HG03103 (cell line): ENCODE data around the gene DTX1.

Experiments
- ATAC-seq: cut with Tn5 transposase; IDR thresholded peaks from one replicate; pipeline ENCODE4 v1.9.1; 2021; ENCODE audit warnings: low read depth; ENCODE audit not compliant: unreplicated experiment

Gene DTX1

DNA sequence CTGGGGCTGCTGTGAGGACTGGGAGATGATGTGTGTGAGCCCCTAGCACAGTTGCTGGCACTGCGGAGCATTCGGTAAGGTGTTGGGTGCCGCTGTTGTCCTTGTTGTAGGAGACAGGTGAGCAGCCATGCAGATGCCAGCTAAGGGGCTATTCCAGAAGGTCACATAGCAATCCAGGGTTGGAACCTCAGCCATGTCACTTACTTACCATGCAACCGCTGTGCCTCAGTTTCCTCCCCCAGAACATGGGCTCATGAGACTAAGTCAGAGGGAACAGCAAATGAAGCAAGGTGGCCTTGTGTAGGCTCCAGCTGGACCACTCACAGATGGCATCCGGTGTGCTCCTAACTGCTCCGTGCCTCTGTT is 13.2 kb downstream of the DTX1 start:
- no peak for ATAC-seq

DNA sequence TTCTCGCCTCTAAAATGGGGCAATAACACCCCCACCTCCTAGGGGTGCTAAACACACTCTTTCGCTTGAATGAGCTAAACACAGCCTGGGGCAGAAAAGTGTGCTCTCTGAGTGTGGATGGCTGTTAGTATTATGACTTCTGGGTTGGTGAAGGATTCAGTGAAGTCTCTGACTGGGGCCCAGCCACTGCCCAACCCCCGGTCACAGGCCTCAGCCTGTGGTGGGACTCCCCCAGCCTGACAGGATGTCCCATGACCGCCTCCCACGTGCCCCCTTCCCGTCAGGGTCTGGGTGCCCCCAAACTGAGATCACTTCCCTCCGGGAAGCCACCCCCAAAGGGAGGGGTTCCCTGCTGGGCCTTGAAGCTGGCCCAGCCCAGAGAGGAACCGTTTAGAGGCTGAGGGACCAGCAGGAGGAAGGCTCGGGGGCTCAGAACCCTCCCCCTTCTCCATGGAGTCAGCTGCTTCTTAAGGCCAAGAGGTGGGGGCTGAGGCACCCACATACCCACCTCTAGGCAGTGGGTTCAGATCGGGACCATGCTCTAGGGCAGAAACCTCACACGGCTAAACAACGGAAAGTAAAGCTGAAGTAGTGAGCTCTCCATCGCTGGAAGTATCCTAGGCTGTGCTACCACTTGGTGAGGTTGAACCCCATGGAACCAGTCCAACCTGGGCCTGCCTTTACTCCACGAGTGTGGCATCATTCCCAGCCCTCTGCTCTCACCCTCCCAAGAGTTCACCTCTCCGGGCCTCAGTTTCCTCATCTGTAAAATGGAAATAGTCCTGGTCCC is 13.8 kb downstream of the DTX1 start:
- no peak for ATAC-seq

DNA sequence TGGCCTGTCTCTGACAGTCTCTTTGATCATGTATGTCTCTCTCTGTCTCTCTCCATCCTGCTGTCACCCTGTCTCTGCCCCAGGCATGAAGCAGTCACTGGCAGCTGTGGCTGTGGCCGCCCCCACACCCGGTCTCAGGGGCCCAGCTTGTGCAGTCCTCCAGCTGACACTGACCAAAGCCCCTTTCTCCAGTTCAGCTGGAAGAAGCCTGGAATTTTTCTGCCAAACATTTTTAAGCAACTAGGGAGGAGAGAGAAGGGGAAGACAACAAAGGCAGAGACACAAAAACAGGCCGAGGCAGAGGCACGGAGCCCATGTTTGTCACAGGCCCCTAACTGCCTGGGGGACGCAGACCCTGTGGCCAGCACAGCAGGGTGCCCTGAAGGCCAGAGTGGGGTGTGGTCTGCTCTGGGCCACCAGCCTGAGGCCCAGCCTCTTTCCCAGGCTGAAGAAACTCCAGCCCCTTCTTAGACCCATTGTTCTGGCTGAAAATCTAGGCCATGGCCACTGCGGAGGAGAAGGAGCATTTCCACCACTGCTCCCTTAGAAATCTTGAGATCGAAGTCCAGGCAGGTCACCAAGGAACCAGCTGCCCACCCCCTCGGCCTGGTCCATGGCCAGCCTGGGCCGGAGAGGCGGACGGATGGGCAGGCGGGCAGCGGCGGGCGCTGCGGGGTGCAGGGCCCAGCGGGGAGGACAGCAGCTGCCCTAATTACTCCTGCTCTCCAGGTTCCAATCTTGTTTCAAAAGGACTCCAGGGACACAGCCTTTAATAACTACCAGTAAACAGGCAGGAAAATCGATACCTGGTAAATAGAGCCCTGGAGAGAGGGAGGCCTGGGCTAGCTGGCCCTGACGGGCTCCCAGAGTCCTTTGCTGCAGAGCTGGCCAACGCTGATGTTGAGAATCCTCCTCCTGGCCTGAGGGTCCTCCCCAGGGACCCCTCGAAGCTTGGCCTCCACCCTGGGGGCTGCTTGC is 14.9 kb downstream of the DTX1 start:
- ATAC-seq, result no peak

DNA sequence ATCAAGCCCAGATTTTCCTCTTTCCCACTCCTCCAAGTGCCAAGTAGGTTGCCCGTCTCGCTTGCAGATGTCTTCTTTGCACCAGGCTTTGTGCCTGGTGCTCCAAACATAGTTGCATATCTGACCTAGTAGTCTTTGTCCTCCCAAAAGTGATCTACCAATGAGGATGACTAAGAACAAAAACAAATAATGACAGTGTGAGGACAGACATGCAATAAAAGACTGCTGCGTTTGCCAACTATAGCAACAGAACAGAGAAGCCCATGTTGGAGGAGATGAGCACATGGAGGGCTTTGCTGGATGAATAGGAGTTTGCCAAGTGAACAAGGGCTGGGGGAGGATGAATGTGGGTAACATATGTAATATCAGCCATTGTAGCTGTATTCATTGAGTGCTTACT is 15.6 kb downstream of the DTX1 start:
- ATAC-seq, result no peak

DNA sequence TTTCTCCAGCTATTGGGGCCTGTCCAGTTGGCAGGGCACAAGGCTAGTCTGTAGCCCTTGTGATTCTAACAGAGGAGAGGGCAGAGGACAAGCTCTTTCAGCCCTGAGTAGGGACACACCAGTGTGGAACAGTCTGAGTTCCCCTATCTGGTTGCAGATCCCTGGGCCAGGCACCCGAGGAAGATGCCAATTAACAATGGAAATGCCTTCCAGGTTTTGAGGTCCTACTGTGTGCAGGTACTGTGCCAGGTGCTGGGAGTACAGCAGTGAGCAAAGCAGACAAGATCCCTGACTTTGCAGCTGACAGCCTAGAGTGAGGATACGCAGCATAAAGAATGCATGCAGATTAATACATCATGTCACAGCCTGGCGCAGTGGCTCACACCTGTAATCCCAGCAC is 17.1 kb downstream of the DTX1 start:
- no peak for ATAC-seq

DNA sequence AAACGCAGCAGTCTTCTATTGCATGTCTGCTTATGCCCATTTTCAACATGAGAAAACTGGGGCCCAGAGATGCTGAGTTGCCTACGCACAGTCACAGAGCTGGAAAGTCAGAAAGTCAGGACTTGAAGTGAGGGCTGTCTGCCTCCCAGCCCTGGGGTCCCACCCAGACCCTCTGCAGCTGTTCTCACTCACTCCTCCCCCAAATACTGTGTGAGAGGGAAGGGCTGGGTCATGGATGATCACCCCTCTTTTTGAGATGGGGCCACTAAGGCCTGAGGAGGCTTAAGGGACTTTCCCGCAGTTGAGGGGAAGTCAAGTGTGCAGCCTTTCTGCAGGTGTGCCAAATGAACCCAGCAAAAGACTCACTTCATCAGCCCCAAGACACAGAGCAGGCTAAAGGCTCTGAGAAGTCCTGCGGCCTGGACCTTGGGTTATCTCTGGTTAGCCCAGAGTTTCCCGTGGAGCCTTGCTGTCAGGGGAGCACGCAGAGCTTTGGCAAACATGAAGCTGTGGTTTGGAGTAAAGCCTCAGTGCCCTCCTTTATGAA is 18.7 kb downstream of the DTX1 start:
- ATAC-seq, result peak; percentile 92

DNA sequence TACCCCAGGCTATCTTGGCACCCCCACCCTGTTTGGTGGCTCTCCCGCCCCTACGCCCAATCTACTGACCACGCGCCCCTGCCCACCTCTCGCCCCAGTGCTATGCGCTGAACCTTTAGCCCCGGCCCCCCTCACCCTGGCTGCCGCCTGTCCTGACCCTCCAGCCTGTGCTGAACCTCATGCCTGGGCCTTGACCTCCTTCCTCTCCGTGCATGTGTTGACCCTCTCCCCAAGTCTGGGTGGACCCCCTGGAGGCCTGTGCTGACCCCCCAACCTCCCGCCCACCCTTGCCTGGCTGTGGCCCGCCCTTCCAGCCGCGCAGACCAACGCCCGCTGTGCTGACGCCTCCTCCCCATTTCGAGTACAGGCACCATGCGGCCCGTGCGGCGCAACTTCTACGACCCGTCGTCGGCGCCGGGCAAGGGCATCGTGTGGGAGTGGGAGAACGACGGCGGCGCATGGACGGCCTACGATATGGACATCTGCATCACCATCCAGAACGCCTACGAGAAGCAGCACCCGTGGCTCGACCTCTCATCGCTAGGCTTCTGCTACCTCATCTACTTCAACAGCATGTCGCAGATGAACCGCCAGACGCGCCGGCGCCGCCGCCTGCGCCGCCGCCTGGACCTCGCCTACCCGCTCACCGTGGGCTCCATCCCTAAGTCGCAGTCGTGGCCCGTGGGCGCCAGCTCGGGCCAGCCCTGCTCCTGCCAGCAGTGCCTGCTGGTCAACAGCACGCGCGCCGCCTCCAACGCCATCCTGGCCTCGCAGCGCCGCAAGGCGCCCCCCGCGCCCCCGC is 20.7 kb downstream of the DTX1 start:
- ATAC-seq, result no peak

DNA sequence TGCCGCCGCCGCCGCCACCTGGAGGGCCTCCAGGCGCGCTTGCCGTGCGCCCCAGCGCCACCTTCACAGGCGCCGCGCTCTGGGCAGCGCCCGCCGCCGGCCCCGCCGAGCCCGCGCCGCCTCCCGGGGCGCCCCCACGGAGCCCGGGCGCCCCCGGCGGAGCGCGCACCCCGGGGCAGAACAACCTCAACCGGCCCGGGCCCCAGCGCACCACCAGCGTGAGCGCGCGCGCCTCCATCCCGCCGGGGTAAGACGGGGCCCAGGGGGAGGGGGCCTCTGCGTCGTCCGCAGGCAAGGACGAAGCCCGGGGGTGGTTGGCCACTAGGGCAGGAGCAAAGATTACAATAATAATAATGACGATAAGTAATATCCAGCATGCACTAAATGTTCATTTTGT is 21.3 kb downstream of the DTX1 start:
- no peak for ATAC-seq

DNA sequence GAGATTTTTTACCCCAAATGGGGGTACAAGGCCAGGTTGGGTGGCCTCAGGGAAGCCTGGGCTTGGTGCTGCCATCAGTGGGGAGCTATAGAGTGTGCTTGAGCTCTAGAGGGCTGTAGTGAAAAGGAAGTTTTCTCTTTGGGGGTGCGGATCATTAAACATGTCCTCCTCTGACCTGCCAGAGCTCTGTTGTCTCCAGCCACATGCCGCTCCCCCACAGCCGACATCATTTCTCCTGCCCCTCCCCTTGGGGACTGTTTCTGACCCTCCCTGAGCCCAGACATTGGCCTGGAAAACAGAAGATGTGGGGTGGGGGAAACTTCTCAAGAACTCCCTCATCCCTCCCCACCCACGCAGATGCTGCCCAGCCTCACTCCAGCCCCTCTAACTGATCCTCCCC is 25.3 kb downstream of the DTX1 start:
- ATAC-seq, result no peak

DNA sequence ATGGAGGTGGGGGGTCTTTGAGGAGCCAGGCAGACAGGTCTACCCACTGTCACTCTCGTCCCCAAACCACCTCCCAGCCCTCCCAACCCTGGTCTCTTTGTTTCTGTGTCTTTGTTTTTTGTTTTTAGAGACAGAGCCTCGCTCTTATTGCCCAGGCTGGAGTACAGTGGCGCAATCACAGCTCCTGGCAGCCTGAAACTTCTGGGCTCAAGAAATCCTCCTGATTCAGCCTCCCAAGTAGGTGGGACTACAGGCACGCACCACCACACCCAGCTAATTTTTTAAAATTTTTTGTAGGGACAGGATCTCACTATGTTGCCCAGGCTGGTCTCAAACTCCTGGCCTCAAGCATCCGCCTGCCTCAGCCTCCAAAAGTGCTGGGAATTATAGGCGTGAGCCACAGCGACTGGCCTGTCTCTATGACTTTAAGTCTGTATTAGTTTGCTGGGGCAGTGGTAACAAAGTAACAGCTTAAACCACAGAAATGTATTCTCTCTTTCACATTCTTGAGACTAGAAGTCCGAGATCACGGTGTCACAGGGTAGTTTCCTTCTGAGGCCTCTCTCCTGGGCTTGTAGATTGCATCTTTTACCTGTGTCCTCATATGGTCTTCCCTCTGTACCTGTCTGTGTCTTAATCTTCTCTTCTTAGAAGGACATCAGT is 26.1 kb downstream of the DTX1 start:
- ATAC-seq, result no peak

DNA sequence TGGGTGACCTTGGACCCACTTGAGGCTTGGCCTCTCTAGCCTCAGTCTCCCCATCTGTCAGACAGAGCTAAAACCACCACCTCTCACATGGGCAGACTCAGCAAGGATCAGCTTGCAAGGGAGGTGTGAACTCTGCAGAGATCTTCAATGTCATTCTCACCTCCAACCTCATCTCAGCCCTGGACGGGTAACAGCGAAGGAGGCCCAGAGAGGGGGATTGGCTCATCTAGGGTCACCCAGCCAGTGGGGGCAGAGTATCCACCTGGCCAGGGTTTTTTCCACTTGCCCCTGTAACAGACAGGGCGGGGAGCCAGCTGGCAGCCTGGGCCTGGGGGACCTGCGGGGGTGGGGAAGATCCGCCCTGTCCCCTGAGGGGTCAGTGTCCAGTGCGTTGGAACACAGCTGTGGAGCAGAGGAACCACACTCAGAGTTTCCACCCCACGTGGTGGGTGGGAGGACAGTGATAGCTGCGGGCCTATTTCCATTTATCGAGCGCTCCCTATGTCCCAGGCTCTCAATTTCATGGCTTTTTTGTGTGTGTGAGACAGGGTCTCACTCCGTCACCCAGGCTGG is 27.4 kb downstream of the DTX1 start:
- no peak for ATAC-seq

DNA sequence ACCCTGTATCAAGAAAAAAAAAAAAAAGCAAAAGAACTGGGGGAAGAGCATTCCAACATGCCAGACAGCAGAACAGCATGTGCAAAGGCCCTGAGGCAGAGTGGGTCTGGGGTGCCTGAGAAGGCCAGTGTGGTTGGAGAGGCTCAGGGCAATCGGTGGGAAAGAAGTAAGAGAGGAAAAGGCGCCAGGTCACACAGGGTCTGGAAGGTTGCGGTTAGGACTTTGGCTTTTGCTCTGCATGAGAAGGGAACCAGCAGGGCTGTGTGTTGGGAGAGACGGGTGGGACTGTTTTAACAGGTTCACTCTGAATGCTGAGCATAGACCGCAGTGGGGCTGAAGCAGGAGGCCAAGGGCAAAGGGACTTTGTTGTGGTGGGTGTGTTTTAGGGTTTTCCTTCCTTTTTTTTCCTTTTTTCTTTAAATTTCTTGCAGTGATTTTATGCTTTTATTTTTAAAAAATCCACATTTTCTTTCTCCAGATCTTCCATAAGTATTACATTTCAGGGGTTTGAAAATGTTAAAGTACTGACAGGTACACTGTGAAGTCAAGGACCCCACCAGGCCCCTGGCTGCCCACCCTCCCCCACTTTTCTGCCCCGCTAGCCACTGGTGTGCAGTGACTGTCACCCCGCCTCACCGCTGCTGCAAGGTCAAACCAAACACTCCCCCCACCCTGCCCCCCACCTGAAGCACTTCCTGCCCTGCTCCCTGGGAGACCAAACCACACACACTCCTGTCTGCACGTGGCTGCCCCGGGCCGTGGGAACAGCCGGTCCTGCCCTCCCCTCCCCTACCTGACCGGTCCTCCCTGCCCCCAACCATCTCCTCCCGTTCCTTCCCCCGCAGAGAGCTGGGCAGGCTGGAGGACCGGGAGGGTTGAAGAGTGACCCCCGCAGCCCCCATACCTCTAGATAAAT is 30.0 kb downstream of the DTX1 start:
- no peak for ATAC-seq

DNA sequence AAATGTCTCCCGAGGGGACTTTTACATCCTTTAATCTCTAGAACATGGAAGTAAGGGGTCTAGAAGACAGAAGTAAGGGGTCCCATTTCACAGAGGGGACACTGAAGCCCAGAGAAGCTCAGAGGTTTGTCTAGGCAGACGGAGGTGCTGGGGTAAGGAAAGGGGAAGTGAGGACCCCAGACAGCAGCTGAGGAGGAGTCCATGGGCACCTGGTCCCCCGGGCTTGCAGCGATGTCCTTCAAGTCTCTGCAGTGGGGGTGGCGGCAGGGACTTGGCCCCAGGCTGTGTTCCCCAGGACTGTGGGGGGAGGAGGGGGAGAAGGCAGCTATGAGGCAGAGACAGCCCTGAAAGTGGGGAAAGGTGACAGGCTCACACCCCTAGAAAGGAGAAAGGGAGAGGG is 30.7 kb downstream of the DTX1 start:
- no peak for ATAC-seq

DNA sequence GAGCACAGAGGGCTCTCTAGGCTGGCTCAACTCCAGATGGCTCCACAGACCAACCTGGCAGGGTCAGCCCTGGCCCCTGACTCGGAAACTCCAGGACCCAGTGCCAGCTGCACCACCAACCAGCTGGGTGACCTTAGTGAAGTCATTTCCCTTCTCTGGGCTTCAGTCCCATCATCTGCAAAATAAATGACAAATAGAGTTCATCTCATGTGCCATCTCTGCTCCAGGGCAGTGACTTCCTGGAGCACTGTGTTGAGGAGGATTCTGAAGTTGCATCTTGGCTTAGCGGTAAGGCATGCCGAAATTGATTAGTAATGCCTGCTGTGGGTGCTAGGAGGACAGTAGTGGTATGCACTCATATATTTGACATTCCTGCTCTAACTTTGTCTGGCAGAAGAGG is 31.5 kb downstream of the DTX1 start:
- ATAC-seq, result no peak

DNA sequence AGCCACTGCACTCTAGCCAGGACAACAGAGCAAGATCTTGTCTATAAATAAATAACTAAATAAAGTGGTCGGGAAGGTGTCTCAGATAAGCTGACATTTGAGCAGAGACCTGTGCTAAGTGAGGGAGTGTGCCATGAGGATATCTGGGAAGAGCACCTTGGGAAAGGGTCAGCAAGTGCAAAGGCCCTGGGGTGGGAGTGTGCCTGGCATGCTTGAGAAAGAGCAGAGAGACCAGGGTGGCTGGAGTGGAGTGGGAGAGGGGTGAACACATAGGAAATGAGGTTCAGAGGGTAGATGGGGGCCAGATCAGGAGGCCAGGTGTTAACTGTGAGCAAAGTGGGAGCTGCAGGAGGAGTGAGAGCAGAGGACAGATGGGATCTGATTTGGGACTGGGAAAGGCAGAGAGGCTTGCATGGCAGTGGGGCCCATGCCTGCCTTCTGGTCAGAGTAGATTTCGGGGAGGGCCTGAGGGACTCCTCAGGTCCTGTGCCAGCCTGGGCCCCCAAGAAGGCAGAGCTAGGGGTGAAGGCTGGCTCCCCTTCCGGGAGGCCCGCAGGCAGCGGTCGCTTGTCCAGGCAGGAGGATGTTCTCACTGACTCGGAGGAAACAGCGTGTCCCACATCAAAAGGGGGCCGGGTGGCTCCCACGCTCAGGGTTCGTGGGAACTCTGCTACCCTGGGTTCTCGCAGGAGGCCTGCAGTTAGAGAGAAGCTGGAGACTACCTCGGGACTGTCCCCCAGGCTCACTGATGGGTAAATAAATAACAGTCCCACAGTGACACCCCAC is 32.6 kb downstream of the DTX1 start:
- ATAC-seq, result no peak

DNA sequence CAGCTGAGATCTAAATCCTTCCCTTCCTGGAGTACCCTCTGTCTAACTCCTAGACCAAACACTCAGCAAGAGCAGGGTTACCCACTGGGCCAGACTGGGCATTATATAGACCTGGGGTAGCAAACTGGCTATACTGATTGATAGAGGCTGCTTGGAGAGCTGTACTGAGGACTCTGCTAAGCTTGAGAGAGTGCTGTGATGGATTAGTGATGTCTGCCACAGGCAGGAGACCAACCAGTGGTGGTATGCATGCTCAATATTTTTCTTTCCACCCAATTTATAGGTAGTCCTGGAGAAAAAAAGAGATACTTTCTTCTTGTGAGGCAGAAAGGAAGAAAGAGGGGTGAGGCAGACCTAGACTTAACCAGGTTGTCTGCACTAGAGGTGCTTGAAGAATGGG is 33.3 kb downstream of the DTX1 start:
- ATAC-seq, result no peak

DNA sequence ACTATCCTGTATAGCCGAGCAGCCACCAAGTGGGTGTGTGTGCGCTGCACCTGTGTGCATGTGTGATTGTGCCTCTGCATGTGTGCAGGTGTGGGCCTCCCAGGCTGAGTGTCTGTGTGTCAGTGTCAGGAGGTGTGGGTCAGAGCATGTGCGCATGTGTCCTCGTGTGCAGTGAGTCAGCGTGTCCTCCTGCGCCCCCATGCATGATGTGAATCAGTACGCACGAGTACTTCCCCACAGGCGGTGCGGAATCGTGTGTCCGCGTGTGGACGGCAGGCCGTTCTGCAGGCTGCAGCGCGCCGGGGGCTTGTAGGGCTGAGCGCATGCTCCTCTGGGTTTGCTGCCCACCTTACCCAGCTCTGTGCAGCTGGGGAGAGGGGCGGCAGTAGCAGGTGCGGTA is 34.2 kb downstream of the DTX1 start:
- ATAC-seq, result no peak

DNA sequence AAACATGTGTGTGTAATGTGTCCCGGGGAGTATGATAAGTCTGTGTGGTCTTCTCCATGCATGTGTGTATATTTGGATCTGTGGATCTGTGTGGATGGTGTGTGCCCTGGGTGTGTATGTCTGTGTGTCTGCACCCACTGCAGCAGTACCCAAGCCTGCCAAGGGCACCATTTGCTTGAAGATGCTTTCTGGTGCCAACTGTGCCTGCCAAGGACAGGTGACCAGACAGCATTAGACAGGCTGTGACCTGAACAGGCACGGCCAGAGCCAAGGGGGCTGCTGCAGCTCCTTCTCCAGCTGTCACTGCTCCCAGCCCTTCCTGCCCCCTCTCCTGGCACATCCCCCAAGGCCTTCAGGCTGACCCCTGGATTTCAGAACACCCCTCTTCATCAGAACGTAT is 35.0 kb downstream of the DTX1 start:
- ATAC-seq, result no peak
